ENCODE results near the gene LRRC25.
A peak's percentile ranks its signal among the peaks of the same experiment; 100 is the strongest.

LRRC25 gene

GRCh38 chr19:18431351-18432197 is 34.2 kb upstream of the LRRC25 start (continued):
- TF ChIP-seq ZNF280D (tag by site-specific recombination; IDR thresholded peaks at IDR 0.05) (no peak), ZNF19 (tag by site-specific recombination; IDR thresholded peaks at IDR 0.05; ENCODE audit: low read depth) (no peak), ZSCAN30 (tag by site-specific recombination; IDR thresholded peaks at IDR 0.05) (no peak), ZNF514 (tag by site-specific recombination; IDR thresholded peaks at IDR 0.05) (no peak), ZNF184 (tag by site-specific recombination; IDR thresholded peaks at IDR 0.05) (no peak), ZNF302 (tag by site-specific recombination; IDR thresholded peaks at IDR 0.05; ENCODE audit: low read depth) (no peak), SCRT2 (tag by site-specific recombination; IDR thresholded peaks at IDR 0.05) (no peak), KLF16 (tag by site-specific recombination; IDR thresholded peaks at IDR 0.05) (no peak), TRIM28 (IDR thresholded peaks at IDR 0.05; ENCODE audit: borderline replicate concordance, low read length) (no peak), ZNF292 (tag by site-specific recombination; IDR thresholded peaks at IDR 0.05; ENCODE audit: borderline replicate concordance, low read depth) (no peak), ZBTB7A (tag by site-specific recombination; IDR thresholded peaks at IDR 0.05; ENCODE audit: low read depth) (peak; percentile 83), ZNF776 (tag by site-specific recombination; IDR thresholded peaks at IDR 0.05; ENCODE audit: borderline replicate concordance) (no peak), ZNF549 (tag by site-specific recombination; IDR thresholded peaks at IDR 0.05) (no peak), ZNF473 (tag by site-specific recombination; IDR thresholded peaks at IDR 0.05) (no peak), ZNF214 (tag by site-specific recombination; IDR thresholded peaks at IDR 0.05; ENCODE audit: borderline replicate concordance) (no peak), EGR2 (tag by site-specific recombination; IDR thresholded peaks at IDR 0.05; ENCODE audit: low read depth) (no peak), ZNF501 (tag by site-specific recombination; IDR thresholded peaks at IDR 0.05) (no peak), MZF1 (tag by site-specific recombination; IDR thresholded peaks at IDR 0.05; ENCODE audit: borderline replicate concordance) (peak; percentile 54), ZNF544 (tag by site-specific recombination; IDR thresholded peaks at IDR 0.05) (no peak), ZNF121 (tag by site-specific recombination; IDR thresholded peaks at IDR 0.05) (no peak), KLF9 (tag by site-specific recombination; IDR thresholded peaks at IDR 0.05; ENCODE audit: low read depth) (peak; percentile 42; the same call in 1 of the 2 replicates), ZNF211 (tag by site-specific recombination; IDR thresholded peaks at IDR 0.05; ENCODE audit: low read depth) (no peak), KLF10 (tag by site-specific recombination; IDR thresholded peaks at IDR 0.05) (no peak), ZNF626 (tag by site-specific recombination; IDR thresholded peaks at IDR 0.05) (no peak), GLIS2 (tag by site-specific recombination; IDR thresholded peaks at IDR 0.05) (peak; percentile 59), ZNF223 (tag by site-specific recombination; IDR thresholded peaks at IDR 0.05) (no peak), ZIC2 (tag by site-specific recombination; IDR thresholded peaks at IDR 0.05) (peak; percentile 40; the same call in 1 of the 2 replicates), ZNF366 (tag by site-specific recombination; conservative IDR thresholded peaks at IDR 0.05) (no peak), ZNF555 (tag by site-specific recombination; conservative IDR thresholded peaks at IDR 0.05) (no peak)
- TF ChIP-seq, protein P1, sequence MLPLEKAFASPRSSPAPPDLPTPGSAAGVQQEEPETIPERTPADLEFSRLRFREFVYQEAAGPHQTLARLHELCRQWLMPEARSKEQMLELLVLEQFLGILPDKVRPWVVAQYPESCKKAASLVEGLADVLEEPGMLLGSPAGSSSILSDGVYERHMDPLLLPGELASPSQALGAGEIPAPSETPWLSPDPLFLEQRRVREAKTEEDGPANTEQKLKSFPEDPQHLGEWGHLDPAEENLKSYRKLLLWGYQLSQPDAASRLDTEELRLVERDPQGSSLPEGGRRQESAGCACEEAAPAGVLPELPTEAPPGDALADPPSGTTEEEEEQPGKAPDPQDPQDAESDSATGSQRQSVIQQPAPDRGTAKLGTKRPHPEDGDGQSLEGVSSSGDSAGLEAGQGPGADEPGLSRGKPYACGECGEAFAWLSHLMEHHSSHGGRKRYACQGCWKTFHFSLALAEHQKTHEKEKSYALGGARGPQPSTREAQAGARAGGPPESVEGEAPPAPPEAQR (tag by site-specific recombination; IDR thresholded peaks at IDR 0.05): no peak
- TF ChIP-seq, protein P2, sequence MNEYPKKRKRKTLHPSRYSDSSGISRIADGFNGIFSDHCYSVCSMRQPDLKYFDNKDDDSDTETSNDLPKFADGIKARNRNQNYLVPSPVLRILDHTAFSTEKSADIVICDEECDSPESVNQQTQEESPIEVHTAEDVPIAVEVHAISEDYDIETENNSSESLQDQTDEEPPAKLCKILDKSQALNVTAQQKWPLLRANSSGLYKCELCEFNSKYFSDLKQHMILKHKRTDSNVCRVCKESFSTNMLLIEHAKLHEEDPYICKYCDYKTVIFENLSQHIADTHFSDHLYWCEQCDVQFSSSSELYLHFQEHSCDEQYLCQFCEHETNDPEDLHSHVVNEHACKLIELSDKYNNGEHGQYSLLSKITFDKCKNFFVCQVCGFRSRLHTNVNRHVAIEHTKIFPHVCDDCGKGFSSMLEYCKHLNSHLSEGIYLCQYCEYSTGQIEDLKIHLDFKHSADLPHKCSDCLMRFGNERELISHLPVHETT (tag by site-specific recombination; IDR thresholded peaks at IDR 0.05): 0 out of 2 replicates have a peak, but pooled peaks have one; percentile 28
- TF ChIP-seq, protein P3, sequence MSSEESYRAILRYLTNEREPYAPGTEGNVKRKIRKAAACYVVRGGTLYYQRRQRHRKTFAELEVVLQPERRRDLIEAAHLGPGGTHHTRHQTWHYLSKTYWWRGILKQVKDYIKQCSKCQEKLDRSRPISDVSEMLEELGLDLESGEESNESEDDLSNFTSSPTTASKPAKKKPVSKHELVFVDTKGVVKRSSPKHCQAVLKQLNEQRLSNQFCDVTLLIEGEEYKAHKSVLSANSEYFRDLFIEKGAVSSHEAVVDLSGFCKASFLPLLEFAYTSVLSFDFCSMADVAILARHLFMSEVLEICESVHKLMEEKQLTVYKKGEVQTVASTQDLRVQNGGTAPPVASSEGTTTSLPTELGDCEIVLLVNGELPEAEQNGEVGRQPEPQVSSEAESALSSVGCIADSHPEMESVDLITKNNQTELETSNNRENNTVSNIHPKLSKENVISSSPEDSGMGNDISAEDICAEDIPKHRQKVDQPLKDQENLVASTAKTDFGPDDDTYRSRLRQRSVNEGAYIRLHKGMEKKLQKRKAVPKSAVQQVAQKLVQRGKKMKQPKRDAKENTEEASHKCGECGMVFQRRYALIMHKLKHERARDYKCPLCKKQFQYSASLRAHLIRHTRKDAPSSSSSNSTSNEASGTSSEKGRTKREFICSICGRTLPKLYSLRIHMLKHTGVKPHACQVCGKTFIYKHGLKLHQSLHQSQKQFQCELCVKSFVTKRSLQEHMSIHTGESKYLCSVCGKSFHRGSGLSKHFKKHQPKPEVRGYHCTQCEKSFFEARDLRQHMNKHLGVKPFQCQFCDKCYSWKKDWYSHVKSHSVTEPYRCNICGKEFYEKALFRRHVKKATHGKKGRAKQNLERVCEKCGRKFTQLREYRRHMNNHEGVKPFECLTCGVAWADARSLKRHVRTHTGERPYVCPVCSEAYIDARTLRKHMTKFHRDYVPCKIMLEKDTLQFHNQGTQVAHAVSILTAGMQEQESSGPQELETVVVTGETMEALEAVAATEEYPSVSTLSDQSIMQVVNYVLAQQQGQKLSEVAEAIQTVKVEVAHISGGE (tag by site-specific recombination; conservative IDR thresholded peaks at IDR 0.05; ENCODE audit: low read depth): no peak

Data from HEK293 (cell line).